Measurements from ENCODE around the gene NRP1.

Gene NRP1

DNA sequence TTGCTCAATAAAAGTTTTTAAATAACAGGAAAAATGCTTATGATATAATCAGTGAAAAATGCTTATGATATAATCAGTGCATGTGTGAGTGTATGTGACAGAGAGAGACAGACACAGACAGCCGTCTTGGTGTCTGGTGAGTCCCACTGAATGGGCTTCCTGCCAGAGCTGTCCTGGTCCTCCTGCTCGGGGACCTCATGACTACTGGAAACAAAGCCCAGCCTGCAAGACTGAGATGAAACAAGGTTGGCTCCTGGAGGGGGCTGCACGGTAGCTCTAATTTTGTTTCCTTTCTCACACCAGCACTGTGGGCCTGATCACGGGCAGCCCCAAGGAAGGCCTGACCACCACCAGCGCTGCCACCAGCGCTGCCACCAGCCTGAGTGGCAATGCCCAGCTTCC is 57.3 kb downstream of the NRP1 start:
- Mint-ChIP-seq H3K36me3 (no peaks in the 10 kb centered on the region), H3K4me1 (ENCODE audit: low read depth) (no peaks in the 10 kb centered on the region), H3K4me3 (no peak overlapping the region), H3K9me3 (ENCODE audit: low read depth) (no peaks in the 10 kb centered on the region), H3K27me3 (no peaks in the 10 kb centered on the region), H3K27ac (no peak overlapping the region)

- H3K9me3 Mint-ChIP-seq (ENCODE audit: low read depth), result no peaks in the 10 kb centered on the region
- no peaks in the 10 kb centered on the region for H3K36me3 Mint-ChIP-seq
- no peak overlapping the region for H3K27ac Mint-ChIP-seq
- no peaks in the 10 kb centered on the region for H3K27me3 Mint-ChIP-seq
- H3K4me3 Mint-ChIP-seq, result no peak overlapping the region
- no peaks in the 10 kb centered on the region for H3K4me1 Mint-ChIP-seq (ENCODE audit: low read depth)
Observed at GRCh38 chr10:33276282-33276923, 58.1 kb downstream of the NRP1 start.

DNA sequence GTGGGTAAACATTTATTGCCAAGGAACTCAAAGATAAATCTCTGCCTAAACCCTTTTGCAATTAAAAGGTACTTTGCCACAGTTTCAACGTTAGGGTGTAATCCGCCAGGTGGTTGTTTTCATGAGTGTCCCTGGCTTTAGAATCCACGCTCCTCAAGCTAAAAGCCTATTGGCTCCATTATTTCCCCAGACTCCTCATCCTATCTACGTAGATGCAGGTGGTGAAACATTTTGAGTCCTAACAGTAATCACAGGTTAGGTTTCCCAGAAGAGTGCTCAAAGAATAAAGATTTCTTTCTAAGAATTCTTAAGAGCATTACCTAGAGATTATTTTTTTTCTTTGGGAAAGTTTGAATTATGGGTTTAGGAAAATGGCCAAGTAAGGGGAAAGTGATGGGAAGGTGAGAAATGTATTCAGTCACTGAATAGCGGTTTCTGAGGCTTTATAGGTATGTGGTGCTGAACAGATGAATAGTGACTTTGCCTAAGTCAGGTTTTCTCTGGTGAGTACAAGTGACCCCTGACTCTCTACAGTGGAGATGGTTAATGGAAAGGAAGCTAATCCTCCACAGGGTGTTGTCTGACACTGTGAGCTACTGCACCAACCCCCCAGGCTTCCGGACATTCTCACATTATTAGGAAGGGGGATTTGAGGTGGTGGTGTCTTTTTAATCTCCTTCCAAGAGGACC is 60.2 kb downstream of the NRP1 start:
- Mint-ChIP-seq H3K4me1 (ENCODE audit: low read depth) (no peaks in the 10 kb centered on the region), H3K36me3 (peaks cover 2% of the 10 kb centered on the region), H3K27me3 (no peaks in the 10 kb centered on the region), H3K4me3 (no peak overlapping the region), H3K9me3 (ENCODE audit: low read depth) (no peaks in the 10 kb centered on the region), H3K27ac (no peak overlapping the region)

DNA sequence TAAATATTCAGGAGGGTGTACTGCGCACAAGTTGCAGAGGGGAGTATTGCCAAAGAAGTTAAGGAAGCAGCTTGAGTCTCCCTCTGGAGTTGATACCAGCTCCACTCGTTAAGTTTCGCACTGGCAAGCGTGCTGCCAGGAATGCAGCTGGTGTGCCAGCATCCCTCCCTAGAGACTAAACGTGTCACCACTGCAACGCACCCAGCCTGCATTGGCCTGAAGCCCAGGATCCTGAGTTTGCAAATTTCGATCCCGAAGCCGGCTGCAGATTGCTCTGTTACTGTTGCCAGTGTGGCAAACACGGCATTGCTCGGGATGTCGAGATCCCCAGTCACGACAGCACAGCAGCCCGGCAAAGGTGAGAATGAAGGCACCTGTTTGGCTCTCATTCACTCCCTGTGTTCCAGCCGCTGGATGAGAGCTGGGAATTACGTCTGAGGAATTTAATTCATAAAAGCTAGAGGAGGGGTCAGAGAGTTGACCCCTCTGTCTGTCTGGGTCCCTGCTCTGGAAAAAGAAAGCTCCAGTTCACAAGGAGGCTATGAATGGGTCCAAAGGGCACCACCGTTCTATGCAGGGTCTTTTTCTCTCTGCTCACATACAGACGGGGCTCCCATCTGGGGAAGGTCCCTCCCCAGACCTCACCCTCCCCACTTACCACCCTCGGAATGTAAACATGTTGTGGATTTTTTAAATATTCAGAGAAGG is 61.0 kb downstream of the NRP1 start:
- Mint-ChIP-seq H3K4me1 (ENCODE audit: low read depth) (no peaks in the 10 kb centered on the region), H3K27me3 (no peaks in the 10 kb centered on the region), H3K9me3 (ENCODE audit: low read depth) (no peaks in the 10 kb centered on the region), H3K27ac (no peak overlapping the region), H3K36me3 (peaks cover 2% of the 10 kb centered on the region), H3K4me3 (no peak overlapping the region)

GRCh38 chr10:33272635-33273034 is 61.8 kb downstream of the NRP1 start:
- Mint-ChIP-seq H3K27me3 (no peaks in the 10 kb centered on the region), H3K4me1 (ENCODE audit: low read depth) (no peaks in the 10 kb centered on the region), H3K36me3 (peaks cover 2% of the 10 kb centered on the region), H3K4me3 (no peak overlapping the region), H3K27ac (no peak overlapping the region), H3K9me3 (ENCODE audit: low read depth) (no peaks in the 10 kb centered on the region)

DNA sequence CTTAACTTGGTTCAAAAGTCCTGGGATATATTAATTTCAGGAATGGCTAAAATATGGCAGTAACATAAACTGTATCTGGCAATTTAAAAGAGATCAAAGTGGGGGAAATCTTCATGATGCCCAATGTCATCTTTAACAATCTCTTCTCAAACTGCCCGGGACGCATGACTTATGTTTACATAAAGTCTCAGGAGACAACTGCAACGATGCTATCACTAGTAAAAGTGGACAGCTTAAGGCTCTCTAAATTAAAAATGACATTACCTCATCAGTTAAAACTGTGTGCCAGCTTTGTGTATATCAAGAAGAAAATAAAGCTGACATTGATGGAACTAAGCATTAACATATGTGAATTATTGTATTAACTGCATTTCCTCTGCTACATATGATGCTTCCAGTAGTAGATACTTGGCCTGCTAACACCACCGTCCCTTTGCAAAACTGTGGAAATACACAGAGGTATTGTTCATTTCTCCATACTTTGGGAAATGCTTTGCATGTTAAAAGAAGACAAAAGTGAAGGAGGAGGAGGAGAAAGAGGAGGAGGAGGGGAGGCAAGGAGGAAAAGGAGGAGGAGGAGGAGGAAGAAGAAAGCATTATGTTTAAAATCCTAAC is 62.4 kb downstream of the NRP1 start:
- H3K4me3 Mint-ChIP-seq, result no peak overlapping the region
- no peak overlapping the region for H3K27ac Mint-ChIP-seq
- H3K36me3 Mint-ChIP-seq, result peaks cover 2% of the 10 kb centered on the region
- H3K27me3 Mint-ChIP-seq, result no peaks in the 10 kb centered on the region
- H3K4me1 Mint-ChIP-seq (ENCODE audit: low read depth), result no peaks in the 10 kb centered on the region
- H3K9me3 Mint-ChIP-seq (ENCODE audit: low read depth), result no peaks in the 10 kb centered on the region

DNA sequence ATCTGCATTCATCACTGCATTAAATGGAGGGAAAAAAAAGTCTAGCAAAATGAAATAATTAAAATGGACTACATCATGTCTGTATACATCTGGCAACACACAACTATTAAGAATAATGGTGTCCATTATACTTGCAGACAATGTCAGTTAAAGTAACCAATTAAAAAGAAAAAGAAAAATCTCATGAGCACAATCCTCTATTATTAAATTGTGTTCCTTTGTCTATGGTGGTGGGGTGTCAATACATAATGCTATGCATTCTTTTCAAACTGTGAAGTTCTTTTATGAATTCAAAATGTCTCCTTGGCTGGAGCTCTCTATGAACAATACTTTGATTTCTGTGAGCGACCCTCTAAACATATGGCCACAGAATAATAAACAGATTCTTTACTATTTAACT is 63.5 kb downstream of the NRP1 start:
- no peaks in the 10 kb centered on the region for H3K27me3 Mint-ChIP-seq
- H3K27ac Mint-ChIP-seq, result no peak overlapping the region
- H3K4me3 Mint-ChIP-seq, result no peak overlapping the region
- H3K4me1 Mint-ChIP-seq (ENCODE audit: low read depth), result no peaks in the 10 kb centered on the region
- no peaks in the 10 kb centered on the region for H3K9me3 Mint-ChIP-seq (ENCODE audit: low read depth)
- H3K36me3 Mint-ChIP-seq, result peaks cover 2% of the 10 kb centered on the region

DNA sequence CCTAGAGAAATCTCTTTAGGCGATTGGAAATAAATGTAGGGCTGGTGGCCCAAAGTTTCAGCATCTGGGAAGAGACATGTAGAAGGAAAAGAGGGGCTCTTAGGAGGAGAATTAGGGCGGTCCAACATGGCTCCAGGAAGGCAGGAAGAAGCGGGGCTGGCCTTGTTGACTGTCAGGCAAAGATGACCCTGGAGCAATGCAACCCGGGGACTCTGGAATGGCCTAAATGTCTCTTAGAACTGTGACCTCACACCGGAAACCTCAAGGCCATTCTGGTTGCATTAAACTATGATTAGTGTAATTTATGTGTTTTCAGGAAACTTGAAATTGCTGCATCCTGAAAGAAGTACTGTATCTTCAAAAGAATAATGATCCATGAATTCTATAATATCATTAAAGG is 66.8 kb downstream of the NRP1 start:
- Mint-ChIP-seq H3K9me3 (ENCODE audit: low read depth) (peaks cover 1% of the 10 kb centered on the region), H3K27me3 (no peaks in the 10 kb centered on the region), H3K4me3 (no peak overlapping the region), H3K4me1 (ENCODE audit: low read depth) (peaks cover 24% of the 10 kb centered on the region), H3K27ac (no peak overlapping the region), H3K36me3 (peaks cover 3% of the 10 kb centered on the region)

- H3K9me3 Mint-ChIP-seq (ENCODE audit: low read depth), result peaks cover 3% of the 10 kb centered on the region
- peaks cover 2% of the 10 kb centered on the region for H3K36me3 Mint-ChIP-seq
- no peaks in the 10 kb centered on the region for H3K27me3 Mint-ChIP-seq
- H3K4me1 Mint-ChIP-seq (ENCODE audit: low read depth), result peaks cover 24% of the 10 kb centered on the region
- no peak overlapping the region for H3K4me3 Mint-ChIP-seq
- no peak overlapping the region for H3K27ac Mint-ChIP-seq
Observed at GRCh38 chr10:33265621-33266020, 68.8 kb downstream of the NRP1 start.

DNA sequence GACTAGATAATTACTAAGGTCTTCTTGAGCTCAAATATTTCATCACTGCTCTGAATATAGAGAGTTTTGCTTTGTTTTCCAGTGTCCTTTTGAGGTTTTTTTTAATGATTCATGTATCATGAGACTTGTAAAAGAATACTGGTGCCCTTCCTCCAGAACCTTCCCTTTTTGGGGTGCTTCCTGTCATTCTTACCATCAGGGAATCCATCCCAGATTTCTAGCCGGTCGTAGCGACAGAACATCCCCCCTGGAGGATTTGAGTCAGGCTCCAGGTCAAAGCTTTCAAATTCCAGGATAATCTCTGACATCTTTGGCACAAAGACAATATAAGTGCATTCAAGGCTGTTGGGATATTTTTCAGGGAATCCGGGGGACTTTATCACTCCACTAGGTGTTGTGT is 71.0 kb downstream of the NRP1 start:
- Mint-ChIP-seq H3K27ac (no peak overlapping the region), H3K27me3 (no peaks in the 10 kb centered on the region), H3K4me3 (no peak overlapping the region), H3K9me3 (ENCODE audit: low read depth) (peaks cover 3% of the 10 kb centered on the region), H3K36me3 (peaks cover 2% of the 10 kb centered on the region), H3K4me1 (ENCODE audit: low read depth) (peaks cover 24% of the 10 kb centered on the region)

DNA sequence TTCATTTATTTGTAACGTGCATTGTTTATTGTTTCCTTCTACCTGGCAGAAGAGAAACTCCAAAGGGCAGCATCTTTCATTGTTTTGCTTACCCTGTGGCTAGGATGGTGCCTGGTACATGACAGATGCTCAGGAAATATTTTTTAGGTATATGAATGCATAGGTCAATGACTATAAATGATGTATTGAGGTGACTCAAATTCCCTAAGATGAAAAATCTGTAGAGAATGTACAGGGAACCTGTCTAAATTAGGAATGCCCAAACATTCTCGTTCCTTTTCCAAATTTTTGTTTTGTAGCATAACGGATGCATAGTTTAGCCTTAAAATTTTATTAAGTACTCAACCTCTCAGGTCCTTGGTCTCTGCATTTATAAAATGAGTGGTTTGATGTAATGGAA is 71.6 kb downstream of the NRP1 start:
- Mint-ChIP-seq H3K4me3 (no peak overlapping the region), H3K4me1 (ENCODE audit: low read depth) (peaks cover 24% of the 10 kb centered on the region), H3K27me3 (no peaks in the 10 kb centered on the region), H3K36me3 (peaks cover 2% of the 10 kb centered on the region), H3K9me3 (ENCODE audit: low read depth) (peaks cover 3% of the 10 kb centered on the region), H3K27ac (no peak overlapping the region)

DNA sequence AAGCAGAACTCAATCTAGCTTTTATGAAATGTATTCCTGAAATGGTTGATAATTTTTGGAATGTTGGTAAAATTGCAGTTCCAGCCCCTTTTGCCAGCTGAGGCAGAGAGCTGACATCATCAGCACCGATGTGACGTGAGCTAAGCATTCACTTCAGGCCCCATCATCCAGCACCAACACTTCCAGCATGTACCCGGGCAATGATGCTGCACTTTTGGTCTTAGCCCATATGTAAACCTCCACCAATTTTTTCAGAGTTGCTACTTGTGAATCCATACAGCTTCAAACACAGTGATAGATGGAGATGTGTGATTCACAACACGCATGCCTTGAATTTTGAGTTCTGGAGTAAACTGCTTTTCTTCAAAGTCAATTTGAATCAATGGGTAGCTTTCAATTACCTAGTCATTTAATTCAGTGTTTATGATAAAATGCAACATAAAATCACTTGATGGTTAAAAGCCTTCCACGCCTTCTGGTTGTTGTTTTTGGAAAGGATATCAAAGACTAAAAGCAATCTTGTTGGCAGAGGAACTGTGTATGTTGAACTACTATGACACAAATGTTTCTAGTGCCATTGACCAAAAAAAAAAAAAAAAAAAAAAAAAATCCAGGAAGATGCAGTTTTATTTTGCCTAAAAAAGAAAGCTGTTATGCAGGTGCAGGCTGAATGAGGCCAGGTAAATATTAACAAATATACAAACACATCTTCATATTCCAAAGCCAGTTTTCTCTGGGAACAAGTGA is 73.9 kb downstream of the NRP1 start:
- H3K36me3 Mint-ChIP-seq, result peaks cover 2% of the 10 kb centered on the region
- no peaks in the 10 kb centered on the region for H3K27me3 Mint-ChIP-seq
- no peak overlapping the region for H3K27ac Mint-ChIP-seq
- peaks cover 3% of the 10 kb centered on the region for H3K9me3 Mint-ChIP-seq (ENCODE audit: low read depth)
- H3K4me1 Mint-ChIP-seq (ENCODE audit: low read depth), result peaks cover 22% of the 10 kb centered on the region
- H3K4me3 Mint-ChIP-seq, result no peak overlapping the region

DNA sequence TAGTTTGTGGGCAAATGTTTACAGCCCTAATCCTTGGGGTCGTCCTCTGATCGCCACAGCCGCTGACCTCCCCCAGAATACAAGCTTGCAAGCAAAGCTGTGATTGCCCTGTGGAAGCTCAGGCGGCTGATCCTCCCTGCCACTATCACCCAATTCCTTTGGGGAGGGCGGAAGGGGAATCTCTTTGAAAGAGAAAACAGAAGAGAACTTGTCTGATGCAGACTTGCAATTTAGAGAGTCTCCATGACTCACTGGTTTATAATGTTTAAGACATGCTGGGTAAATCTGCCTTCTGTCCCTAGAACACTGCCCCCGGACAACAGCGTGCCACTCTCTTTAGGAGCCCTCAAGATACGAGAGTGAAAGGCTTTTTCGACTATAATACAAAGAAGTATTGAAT is 75.5 kb downstream of the NRP1 start:
- H3K27ac Mint-ChIP-seq, result no peak overlapping the region
- no peaks in the 10 kb centered on the region for H3K27me3 Mint-ChIP-seq
- peaks cover 10% of the 10 kb centered on the region for H3K4me1 Mint-ChIP-seq (ENCODE audit: low read depth)
- H3K4me3 Mint-ChIP-seq, result no peak overlapping the region
- peaks cover 2% of the 10 kb centered on the region for H3K36me3 Mint-ChIP-seq
- peaks cover 3% of the 10 kb centered on the region for H3K9me3 Mint-ChIP-seq (ENCODE audit: low read depth)

GRCh38 chr10:33257439-33258080 is 76.9 kb downstream of the NRP1 start:
- H3K4me1 Mint-ChIP-seq (ENCODE audit: low read depth), result peaks cover 14% of the 10 kb centered on the region
- no peaks in the 10 kb centered on the region for H3K27me3 Mint-ChIP-seq
- H3K27ac Mint-ChIP-seq, result no peak overlapping the region
- no peak overlapping the region for H3K4me3 Mint-ChIP-seq
- peaks cover under 1% of the 10 kb centered on the region for H3K9me3 Mint-ChIP-seq (ENCODE audit: low read depth)
- peaks cover 5% of the 10 kb centered on the region for H3K36me3 Mint-ChIP-seq
